A549 (cell line): Measurements from ENCODE around the gene GDF9.

Experiments
- CTCF ChIP-seq: fragments of >200 bp; sonication (Bioruptor Twin); formaldehyde crosslinking; IDR thresholded peaks from 3 replicates; pipeline ENCODE4 v1.5.1; 2016
- POLR2AphosphoS2 ChIP-seq: conservative IDR thresholded peaks from 2 replicates; pipeline ENCODE4 v1.6.1; 2012; ENCODE audit warnings: low read length, improper control_type of control experiment, inconsistent platforms
- RFX5 ChIP-seq: fragments of 450-650 bp; IDR thresholded peaks from 2 replicates; pipeline ENCODE4 v1.7.1; 2014; ENCODE audit warnings: antibody characterized with exemption, mild to moderate bottlenecking, moderate library complexity
- SMC3 ChIP-seq: fragments of >200 bp; sonication (Bioruptor Twin); formaldehyde crosslinking; IDR thresholded peaks from 3 replicates; pipeline ENCODE4 v1.6.1; 2018; ENCODE audit warnings: inconsistent platforms

DNA sequence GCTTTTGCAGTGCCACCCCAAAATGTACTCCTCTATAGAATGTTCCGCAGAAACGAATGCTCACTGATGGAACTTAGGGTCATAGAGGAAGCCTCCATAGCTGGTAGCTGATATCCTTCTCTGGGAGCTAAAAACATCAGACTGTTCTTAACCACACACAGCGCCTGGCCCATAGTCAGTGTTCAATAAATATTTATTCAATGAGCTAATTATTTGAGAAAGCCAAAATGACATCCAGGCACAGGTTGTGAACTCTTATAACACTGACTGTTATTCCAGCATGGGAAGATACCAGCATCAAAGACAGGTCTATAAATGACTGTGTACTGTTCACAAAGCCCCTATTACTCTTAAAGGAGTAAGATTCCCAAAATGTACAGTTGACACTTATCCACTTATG lies 12.9 kb downstream of the GDF9 start:
- no peak for TF ChIP-seq SMC3
- TF ChIP-seq CTCF: no peak
- TF ChIP-seq POLR2AphosphoS2: no peak
- no peak for TF ChIP-seq RFX5
